BJ (cell line): Measurements from ENCODE around the gene LCE2B. TPM values are rescaled to one million over a fixed set of nuclear protein-coding genes. Genes with fewer than 3 reads are reported as not detected.

ENCODE experiments used
- CTCF ChIA-PET: fragments of 350-600 bp; formaldehyde crosslinking; extraction: SDS; loops from one replicate; lab custom pipeline; 2021; ENCODE audit warnings: antibody characterized with exemption, inconsistent platforms; lab: Yijun Ruan, JAX
- POLR2A ChIA-PET: fragments of 300-600 bp; sonication (Branson Sonifier 250); formaldehyde crosslinking; extraction: SDS; loops from one replicate; lab custom pipeline; 2021; ENCODE audit warnings: antibody characterized with exemption; lab: Charles Lee
- DNase-seq: peaks from one replicate; pipeline ENCODE4 v3.0.0-alpha.2; 2011; ENCODE audit warnings: low read depth
- H3K27me3 ChIP-seq: 2 replicates; pipeline ENCODE4 v1.6.0; 2011; ENCODE audit warnings: low read length; ENCODE audit not compliant: control insufficient read depth, insufficient read depth
- H3K36me3 ChIP-seq: 2 replicates; pipeline ENCODE4 v1.5.1; 2011; ENCODE audit warnings: low read length; ENCODE audit not compliant: control insufficient read depth, insufficient read depth
- H3K4me3 ChIP-seq: 2 replicates; pipeline ENCODE4 v1.5.1; 2011; ENCODE audit warnings: low read depth, mild to moderate bottlenecking, control low read depth, low read length
- polyA plus RNA-seq: library from polyadenylated mRNA; depleted of rRNA; stranded (reverse); fragments of >200 nt; gene quantifications from 2 replicates; pipeline ENCODE4 v1.2.3, GENCODE V29; 2011
- TF ChIP-seq, protein P1 (sequence below): IDR thresholded peaks from 2 replicates; pipeline ENCODE4 v1.5.1; 2011; ENCODE audit warnings: low read depth, mild to moderate bottlenecking, control low read depth, inconsistent platforms, low read length, moderate library complexity; ENCODE audit not compliant: insufficient read depth

LCE2B gene
- polyA plus RNA-seq, 1 experiment = not detected

DNA sequence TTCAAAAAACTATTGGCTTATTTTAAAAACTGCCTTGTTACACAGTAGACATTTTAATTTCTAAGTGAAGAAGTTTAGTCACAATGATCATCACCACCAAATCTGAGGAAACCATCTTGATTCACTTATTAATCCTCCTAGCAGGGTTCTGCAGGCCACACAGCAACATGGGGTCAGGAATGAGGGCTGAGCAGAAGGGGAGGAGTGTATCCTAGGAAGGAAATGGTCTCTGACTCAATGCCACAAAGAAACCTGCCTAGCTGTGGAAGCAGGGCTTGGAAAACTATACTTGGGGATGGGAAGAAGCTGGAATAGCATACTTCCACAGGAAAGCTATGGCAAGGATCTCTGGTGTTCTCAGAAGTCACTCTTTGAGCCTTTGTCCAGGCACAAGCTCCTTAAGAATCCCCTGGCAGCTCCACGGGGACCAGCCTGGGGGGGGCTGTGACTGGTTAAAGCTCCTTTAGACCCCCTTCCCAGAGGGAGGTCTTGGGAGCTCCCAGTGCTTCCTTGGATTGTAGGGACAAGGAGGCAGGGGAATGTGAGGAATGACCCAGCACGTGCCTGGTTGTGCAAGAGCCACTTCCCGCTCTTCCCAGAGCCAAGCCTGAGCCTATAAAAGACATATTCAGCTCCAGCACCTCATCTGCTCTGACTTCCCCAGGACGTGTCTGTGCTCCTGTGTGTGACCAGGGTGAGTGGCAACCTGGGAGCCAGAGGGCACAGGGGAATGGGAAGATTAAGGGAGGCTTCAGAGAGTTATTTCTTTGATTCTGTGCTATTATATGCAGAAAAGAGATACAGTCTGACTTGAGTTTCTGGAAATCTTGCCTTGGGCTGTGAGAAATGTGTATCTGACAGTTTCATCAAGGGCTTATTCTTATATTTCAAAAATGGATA is 12.0 kb downstream of the LCE2B start, which contains the start of gene LCE2A:
Gene LCE2A, plus strand, starts transcription at position 645 of the 900 bp plus-strand sequence. CDS start 557 bp downstream, outside the sequence.
- no peak within 1 kb of the TSS for H3K4me3 ChIP-seq
- DNase-seq = no peak
- no peaks in the 10 kb centered on the region for H3K27me3 ChIP-seq
- TF ChIP-seq, protein P1, sequence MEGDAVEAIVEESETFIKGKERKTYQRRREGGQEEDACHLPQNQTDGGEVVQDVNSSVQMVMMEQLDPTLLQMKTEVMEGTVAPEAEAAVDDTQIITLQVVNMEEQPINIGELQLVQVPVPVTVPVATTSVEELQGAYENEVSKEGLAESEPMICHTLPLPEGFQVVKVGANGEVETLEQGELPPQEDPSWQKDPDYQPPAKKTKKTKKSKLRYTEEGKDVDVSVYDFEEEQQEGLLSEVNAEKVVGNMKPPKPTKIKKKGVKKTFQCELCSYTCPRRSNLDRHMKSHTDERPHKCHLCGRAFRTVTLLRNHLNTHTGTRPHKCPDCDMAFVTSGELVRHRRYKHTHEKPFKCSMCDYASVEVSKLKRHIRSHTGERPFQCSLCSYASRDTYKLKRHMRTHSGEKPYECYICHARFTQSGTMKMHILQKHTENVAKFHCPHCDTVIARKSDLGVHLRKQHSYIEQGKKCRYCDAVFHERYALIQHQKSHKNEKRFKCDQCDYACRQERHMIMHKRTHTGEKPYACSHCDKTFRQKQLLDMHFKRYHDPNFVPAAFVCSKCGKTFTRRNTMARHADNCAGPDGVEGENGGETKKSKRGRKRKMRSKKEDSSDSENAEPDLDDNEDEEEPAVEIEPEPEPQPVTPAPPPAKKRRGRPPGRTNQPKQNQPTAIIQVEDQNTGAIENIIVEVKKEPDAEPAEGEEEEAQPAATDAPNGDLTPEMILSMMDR = no peak
- CTCF ChIA-PET = interaction anchor here (1.1 kb wide), 1 partner anchor 47 kb away, joined by 3 read pairs; no protein-coding TSS in a partner anchor
- no peaks in the 10 kb centered on the region for H3K36me3 ChIP-seq
- POLR2A ChIA-PET = no interaction called here

DNA sequence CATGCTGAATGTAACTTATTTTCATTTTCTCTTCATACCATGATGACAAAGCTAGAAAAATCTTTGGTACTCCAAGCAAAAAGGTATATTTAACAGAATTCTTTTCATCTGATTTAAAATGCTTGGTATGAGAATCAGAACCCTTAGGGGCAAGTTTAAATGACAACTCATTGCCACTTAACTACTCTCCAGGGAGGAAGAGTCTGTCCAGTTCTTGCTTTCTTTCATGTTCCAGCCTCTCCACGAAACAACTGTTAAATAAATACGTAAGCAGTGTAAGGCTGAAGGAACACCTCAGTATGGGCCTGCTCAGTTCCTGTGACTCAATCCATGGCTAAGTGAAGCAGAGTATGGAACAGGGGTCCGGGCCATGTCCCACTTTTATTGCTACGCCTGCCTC is 13.8 kb downstream of the LCE2B start:
- DNase-seq = no peak
- H3K4me3 ChIP-seq = no peak overlapping the region

DNA sequence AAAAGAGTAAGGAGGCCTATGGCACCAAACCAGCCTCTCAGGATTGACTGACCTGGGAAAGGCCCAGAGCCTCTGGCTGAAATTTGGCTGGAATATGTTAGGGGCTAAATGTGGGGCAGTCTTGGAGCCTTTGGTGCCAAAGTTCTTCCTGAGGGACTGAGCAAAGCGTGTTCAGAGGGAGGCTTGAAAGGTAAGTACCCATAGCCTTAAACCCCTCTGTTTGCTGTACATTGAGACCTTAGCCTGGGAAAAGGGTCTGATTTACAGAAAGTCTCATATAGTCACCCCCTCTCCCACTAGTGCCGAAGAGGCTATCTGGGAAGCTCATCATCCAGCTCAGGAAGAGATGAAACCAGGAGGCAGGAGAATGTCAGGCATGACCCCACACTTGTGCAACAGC is 21.9 kb downstream of the LCE2B start, which contains the start of gene LCE4A:
Gene LCE4A, plus strand, starts transcription at position 301 of the 400 bp plus-strand sequence. CDS start 916 bp downstream, outside the sequence.
- H3K36me3 ChIP-seq = no peaks in the 10 kb centered on the region
- ChIA-PET CTCF (no interaction called here), POLR2A (no interaction called here)
- no peaks in the 10 kb centered on the region for H3K27me3 ChIP-seq
- no peak for DNase-seq
- TF ChIP-seq, protein P1 = no peak
- H3K4me3 ChIP-seq = no peak within 1 kb of the TSS

More for the DNA sequence above, 13.8 kb downstream of the LCE2B start:
- POLR2A ChIA-PET = no interaction called here
- no peaks in the 10 kb centered on the region for H3K36me3 ChIP-seq
- CTCF ChIA-PET = no interaction called here
- TF ChIP-seq, protein P1 = no peak
- H3K27me3 ChIP-seq = no peaks in the 10 kb centered on the region

DNA sequence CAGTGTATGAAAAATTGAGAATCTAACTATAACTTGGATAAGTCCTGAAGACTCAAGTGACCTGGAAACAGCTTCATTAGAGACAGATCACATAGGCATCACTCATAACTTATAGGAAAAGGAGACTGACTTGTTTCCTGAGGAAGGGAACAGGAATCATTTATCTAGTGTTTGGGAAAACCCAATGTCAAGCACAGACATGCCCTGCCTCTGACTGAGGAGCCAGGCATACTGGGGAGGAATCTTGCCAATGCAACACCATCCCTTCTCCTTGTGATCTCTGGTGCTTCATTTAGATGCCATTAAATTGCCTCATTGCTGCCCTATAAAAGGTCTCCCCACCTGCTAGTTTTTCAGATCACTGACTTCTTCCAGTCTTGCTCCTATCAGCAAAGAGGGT is 32.3 kb downstream of the LCE2B start:
- Histone ChIP-seq H3K4me3 (no peak overlapping the region), H3K36me3 (no peaks in the 10 kb centered on the region), H3K27me3 (no peaks in the 10 kb centered on the region)
- POLR2A ChIA-PET = no interaction called here
- CTCF ChIA-PET = no interaction called here
- DNase-seq = no peak
- TF ChIP-seq, protein P1 = no peak

DNA sequence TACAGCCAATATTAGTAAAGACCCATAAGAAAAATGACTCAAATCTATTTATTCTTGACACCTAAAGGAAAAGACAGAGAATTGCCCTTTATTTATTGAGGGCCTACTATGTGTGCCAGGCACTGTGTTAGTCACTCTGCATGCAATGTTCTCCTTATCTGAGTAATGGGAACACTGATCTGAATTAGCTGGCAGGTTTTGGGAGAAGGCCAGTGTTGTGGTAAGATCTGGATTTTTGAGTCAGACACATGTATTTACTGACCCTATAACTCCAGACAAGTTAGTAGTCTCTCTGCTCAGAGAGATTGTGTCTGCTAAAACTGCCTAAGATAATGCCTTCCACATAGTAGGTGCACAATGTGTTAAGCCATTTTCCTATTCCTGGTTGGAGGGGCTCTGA is 39.3 kb downstream of the LCE2B start:
- CTCF ChIA-PET = no interaction called here
- POLR2A ChIA-PET = no interaction called here
- DNase-seq = no peak
- TF ChIP-seq, protein P1 = no peak
- Histone ChIP-seq H3K27me3 (no peaks in the 10 kb centered on the region), H3K36me3 (no peaks in the 10 kb centered on the region), H3K4me3 (no peak overlapping the region)
